ENCODE data around the gene C21orf58. TPM values are rescaled to one million over a fixed set of nuclear protein-coding genes. Genes with fewer than 3 reads are reported as not detected.
A peak's percentile ranks its signal among the peaks of the same experiment; 100 is the strongest.

C21orf58 gene
- total RNA-seq, 3 donors from 2014 or later (not counting 1 experiment from before 2014, with no cell fraction given): 4.0 to 8.9 (median 5.2) TPM

DNA sequence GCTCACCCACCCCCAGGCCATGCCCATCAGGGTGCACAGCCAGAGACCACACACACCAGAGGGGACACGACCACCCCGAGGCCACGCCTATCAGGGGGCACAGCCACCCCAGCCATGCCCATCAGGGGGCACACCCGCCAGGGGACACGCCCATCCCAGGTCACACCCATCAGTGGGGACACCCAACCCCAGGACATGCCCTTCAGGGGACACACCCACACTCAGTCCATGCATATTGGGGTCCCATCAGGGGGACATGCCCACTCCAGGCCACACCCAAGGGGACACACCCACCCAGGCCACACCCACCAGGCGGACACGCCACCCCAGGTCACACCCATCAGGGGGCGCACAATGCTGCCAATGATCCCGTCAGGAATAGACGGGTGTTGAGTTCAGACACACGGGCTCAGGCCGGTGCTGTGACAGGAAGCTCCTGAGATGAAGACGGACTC is 59.0 kb downstream of the C21orf58 start:
- DNase-seq (no peak), ATAC-seq (peak in 1 of 3 donors; percentile 35)
- intact Hi-C loops (cut with micrococcal nuclease): no loop called here
- H3K27me3 ChIP-seq (ENCODE audit: control insufficient read depth, insufficient read depth, low read length): no peaks in the 10 kb centered on the region
- no peak overlapping the region for H3K4me3 Mint-ChIP-seq
- H3K27me3 Mint-ChIP-seq (ENCODE audit: low read depth in 2 of 2): no peaks in the 10 kb centered on the region
- no peak for TF ChIP-seq CTCF (IDR thresholded peaks at IDR 0.05)
- WGBS (ENCODE audit: insufficient coverage): 92% methylated on average over 13 of the region's 13 CpGs
- no peaks in the 10 kb centered on the region for H3K9me3 Mint-ChIP-seq
- no peaks in the 10 kb centered on the region for H3K9me3 ChIP-seq (ENCODE audit: control insufficient read depth, insufficient read depth, low read length)
- peak overlapping the region in 1 of 2 donors; percentile 58 for H3K27ac Mint-ChIP-seq
- H3K27ac ChIP-seq (ENCODE audit: low read length): no peak overlapping the region
- peaks cover 76% of the 10 kb centered on the region for H3K36me3 ChIP-seq (ENCODE audit: control insufficient read depth, insufficient read depth, low read length)
- H3K4me1 Mint-ChIP-seq: peaks cover 0 to 4% of the 10 kb centered on the region in 2 donors
- peaks cover 13% of the 10 kb centered on the region for H3K36me3 Mint-ChIP-seq
- no peaks in the 10 kb centered on the region for H3K4me1 ChIP-seq (ENCODE audit: control insufficient read depth, insufficient read depth, low read length)
- H3K4me3 ChIP-seq (ENCODE audit: low read length): no peak overlapping the region

GRCh38 chr21:46264046-46264689 is 59.5 kb downstream of the C21orf58 start:
- intact Hi-C loops (cut with micrococcal nuclease): no loop called here
- no peak overlapping the region for H3K4me3 ChIP-seq (ENCODE audit: low read length)
- ATAC-seq (no peak), DNase-seq (no peak)
- H3K27me3 ChIP-seq (ENCODE audit: control insufficient read depth, insufficient read depth, low read length): no peaks in the 10 kb centered on the region
- no peaks in the 10 kb centered on the region for H3K4me1 ChIP-seq (ENCODE audit: control insufficient read depth, insufficient read depth, low read length)
- no peak overlapping the region for H3K4me3 Mint-ChIP-seq
- no peaks in the 10 kb centered on the region for H3K9me3 ChIP-seq (ENCODE audit: control insufficient read depth, insufficient read depth, low read length)
- TF ChIP-seq CTCF (IDR thresholded peaks at IDR 0.05): no peak
- no peak overlapping the region for H3K27ac Mint-ChIP-seq
- peaks cover 13% of the 10 kb centered on the region for H3K36me3 Mint-ChIP-seq
- H3K36me3 ChIP-seq (ENCODE audit: control insufficient read depth, insufficient read depth, low read length): peaks cover 74% of the 10 kb centered on the region
- no peaks in the 10 kb centered on the region for H3K27me3 Mint-ChIP-seq (ENCODE audit: low read depth in 2 of 2)
- H3K4me1 Mint-ChIP-seq: peaks cover 0 to 4% of the 10 kb centered on the region in 2 donors
- no peak overlapping the region for H3K27ac ChIP-seq (ENCODE audit: low read length)
- no peaks in the 10 kb centered on the region for H3K9me3 Mint-ChIP-seq
- 95% methylated on average over 22 of the region's 22 CpGs for WGBS (ENCODE audit: insufficient coverage)

- peaks cover 67% of the 10 kb centered on the region for H3K36me3 ChIP-seq (ENCODE audit: control insufficient read depth, insufficient read depth, low read length)
- H3K27ac Mint-ChIP-seq: peak overlapping the region in 1 of 2 donors; percentile 96
Measured at GRCh38 chr21:46256501-46256994, 67.1 kb downstream of the C21orf58 start.

More at GRCh38 chr21:46256501-46256994, 67.1 kb downstream of the C21orf58 start:
- ATAC-seq (no peak), DNase-seq (no peak)
- no peak for TF ChIP-seq CTCF (IDR thresholded peaks at IDR 0.05)
- intact Hi-C loops (cut with micrococcal nuclease): no loop called here
- no peaks in the 10 kb centered on the region for H3K9me3 ChIP-seq (ENCODE audit: control insufficient read depth, insufficient read depth, low read length)
- Mint-ChIP-seq H3K4me1 (peaks cover 25 to 32% of the 10 kb centered on the region in 2 donors), H3K27me3 (ENCODE audit: low read depth in 2 of 2) (no peaks in the 10 kb centered on the region), H3K36me3 (peaks cover 7% of the 10 kb centered on the region), H3K9me3 (no peaks in the 10 kb centered on the region), H3K4me3 (no peak overlapping the region)
- H3K27ac ChIP-seq (ENCODE audit: low read length): no peak overlapping the region
- H3K27me3 ChIP-seq (ENCODE audit: control insufficient read depth, insufficient read depth, low read length): no peaks in the 10 kb centered on the region
- no peak overlapping the region for H3K4me3 ChIP-seq (ENCODE audit: low read length)
- peaks cover 26% of the 10 kb centered on the region for H3K4me1 ChIP-seq (ENCODE audit: control insufficient read depth, insufficient read depth, low read length)
- WGBS (ENCODE audit: insufficient coverage): 98% methylated on average over 18 of the region's 18 CpGs

Data from natural killer cell (primary cell).